NOMO-1 treated with DMSO at 0.1 percent for 48 hours (cell line): ENCODE results near the gene DIDO1.

Source experiments
- DNase-seq: peaks from one replicate; lab custom pipeline; 2025; ENCODE audit not compliant: unreplicated experiment; lab: John Stamatoyannopoulos, UW

The DIDO1 gene

DNA sequence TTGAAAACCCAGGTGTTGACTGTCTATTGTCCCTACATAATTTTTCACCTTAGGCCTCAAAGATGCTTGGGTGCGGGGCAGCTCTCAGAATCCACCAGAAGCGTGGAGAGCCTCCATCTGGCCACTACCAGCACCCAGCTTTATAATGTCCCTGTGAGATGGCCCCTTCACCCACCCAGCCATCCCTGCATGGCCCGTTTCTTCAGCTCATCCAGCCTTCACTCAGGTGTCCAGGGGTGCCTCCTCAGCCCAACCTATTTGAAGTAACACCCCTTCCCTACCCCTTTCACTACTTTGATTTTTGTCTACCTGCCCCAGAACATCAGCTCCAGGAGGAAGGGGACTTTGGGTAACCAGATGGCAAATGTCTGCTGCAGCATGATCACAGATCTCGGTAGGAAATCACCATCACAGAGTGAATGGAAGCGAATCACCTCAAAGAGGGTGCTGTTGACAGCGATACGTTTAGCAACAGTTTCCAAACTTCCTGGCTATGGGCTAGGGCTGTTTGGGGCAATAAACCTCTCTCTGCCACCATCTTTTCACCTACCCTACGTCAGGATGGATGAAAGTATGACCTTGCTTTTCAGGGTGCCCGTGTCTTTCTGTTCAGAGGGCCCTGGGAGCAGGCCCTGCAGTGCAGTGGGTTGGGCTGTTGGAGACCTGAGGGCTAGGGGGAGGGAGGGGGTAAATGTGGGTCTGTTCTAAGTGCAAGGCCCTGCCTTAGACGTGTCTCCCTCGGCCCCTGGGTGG is 25.0 kb upstream of the DIDO1 start:
- no peak for DNase-seq

DNA sequence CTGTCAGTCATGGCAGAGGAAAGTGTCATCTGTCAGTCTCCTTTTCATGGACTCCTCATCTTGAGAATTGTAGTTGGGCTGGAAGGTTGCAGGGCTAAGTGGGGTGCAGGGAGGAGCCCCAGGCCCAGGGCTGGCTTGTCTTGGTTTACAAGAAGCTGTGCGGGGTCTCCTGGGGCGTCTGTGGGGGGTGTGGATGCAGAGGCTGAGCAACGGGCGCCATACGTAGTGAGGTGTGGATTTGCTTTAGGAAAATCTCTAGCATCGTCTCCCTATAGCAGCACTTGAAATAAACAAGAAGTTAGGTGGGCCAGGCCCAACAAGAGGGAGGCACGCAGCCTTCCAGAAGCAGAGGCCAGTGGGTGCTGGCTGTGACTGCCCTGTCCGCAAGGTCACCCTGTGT is 24.4 kb upstream of the DIDO1 start:
- no peak for DNase-seq

DNA sequence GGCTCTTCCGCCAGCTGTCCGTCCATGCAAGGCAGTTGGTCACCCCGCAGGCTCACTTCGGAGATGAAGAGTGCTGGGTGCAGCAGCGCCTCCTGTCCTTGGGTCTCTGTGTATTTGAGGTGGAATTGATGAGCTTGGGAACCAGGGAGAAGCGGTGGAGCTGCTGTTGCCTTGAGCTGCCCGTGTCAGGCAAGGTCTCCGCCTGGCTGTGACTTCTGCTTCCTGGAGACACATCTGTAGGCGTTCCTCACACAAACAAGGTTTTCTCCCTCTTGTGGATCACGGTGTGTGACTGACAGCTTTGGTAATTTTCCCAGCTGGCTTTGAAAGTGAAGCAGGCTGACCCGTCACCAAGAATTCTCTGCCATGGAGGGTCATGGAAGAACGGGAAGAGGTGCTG is 23.7 kb upstream of the DIDO1 start:
- no peak for DNase-seq

DNA sequence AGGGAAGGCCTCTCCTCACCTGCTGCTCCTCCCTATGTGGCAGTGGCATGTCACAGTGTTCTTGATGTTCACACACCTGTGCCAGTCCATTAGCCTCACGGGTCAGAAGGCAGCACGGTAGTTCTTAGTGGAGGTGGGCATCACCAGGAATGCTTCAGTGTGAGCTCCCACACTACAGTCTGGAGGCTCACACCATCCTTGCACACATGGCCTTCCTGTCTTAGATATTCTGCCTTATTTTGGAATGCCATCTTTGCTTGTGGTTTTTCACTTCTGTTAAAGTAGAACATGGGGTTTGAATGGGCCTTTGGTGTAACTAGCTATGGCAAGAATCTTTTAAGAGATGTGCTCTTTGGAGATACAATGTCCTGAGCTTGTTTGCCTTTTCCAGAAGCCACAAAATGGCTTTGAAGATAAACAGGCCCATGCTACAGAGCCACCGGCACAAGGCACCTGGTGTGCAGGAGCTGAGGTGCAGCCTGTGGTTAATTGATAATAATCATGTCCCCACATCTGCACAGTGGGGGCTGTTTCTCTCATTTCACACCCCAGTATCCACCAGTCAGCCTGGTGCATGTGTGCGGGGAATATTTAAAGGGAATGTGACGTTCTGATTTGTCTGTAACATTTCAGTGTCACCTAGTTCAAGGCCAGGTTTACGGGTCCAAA is 23.0 kb upstream of the DIDO1 start:
- no peak for DNase-seq

DNA sequence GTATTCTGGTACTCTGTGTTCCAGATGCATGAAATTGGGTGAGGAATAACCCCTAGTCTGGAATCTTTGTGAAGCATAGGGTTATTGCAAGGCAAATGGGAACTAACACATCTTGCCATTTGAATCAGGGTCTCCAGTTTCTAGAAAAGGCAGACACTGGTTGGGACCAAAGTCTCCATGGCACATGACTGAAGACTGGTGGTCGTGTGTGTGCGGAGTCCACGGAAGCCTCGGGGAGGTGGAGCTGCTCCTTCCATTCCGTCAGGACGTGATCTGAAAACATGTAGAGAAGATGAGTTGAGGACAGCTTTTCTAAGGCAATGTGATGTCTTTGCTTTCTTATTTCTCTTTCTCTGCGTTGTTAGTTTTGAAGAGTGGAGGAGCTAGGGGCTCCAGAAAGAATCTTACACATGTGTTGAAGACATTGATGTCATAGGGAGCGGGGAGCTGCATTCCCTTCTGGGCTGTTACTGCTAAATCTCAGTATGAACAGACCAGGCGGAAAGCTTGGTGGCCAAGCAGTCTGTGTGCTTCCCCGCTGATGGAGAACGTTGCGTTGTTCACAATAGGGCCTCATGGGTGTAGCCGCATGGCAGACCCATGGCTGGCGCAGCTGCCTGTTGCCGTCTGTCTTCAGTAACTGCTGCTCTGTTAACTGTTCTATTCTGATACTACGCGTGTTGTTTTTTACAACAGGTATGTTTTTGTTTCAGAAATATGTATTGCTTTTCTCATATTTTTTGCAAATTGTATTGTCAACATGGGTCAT is 21.4 kb upstream of the DIDO1 start:
- DNase-seq, result no peak

DNA sequence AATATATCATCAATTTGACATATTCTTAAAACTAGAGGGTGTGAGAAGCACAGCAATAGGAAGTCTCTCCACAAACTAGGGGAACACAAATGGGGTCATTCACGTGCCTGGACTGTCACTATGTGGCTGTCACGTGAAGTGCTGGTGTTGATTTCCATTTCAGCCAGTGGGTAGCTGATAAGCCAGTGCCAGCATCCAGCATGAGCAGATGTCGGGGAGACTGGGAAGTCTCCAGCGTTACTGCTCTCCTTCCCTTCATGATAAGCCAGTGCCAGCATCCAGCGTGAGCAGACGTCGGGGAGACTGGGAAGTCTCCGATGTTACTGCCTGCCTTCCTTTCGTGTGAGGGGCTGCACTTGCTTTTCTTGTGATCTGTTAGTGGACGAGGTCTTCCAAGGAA is 20.6 kb upstream of the DIDO1 start:
- DNase-seq, result no peak

DNA sequence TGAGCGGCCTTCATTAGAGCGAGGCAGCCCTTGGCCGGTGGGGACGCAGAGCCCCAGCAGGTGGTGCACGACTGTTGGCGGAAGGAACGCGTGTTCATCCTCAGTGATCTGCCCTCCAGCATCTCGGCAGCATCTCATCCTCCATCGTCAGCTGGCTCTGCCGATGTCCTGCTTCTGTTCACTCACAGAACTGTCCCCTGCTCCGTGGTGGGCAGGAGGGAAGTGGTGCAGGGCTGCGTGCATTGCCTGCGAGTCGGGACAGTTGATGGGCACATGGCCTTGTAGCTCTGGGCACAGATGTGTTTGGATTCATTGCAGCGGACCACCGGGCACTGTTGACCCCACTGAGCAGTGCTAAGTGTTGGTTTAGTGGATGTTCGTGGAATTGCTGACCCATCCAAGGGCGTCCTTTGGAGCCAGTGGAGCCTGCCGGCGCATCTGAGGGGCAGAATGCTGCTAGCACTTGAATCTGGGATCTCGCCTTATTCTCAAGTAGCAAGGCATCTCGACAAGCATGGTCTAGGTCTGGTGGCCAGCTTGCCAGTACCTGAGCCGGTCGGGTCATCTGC is 19.6 kb upstream of the DIDO1 start:
- no peak for DNase-seq

DNA sequence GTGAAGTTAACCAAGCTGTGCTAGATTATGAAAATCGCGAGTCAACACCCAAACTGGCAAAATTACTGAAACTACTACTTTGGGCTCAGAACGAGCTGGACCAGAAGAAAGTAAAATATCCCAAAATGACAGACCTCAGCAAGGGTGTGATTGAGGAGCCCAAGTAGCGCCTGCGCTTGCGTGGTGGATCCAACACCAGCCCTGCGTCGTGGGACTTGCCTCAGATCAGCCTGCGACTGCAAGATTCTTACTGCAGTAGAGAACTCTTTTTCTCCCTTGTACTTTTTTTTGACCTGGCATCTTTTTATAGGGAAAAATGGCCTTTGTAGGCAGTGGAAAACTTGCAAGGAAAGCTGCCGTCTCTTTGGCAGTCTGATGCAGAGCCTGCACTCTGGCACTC is 18.4 kb upstream of the DIDO1 start:
- DNase-seq, result no peak

DNA sequence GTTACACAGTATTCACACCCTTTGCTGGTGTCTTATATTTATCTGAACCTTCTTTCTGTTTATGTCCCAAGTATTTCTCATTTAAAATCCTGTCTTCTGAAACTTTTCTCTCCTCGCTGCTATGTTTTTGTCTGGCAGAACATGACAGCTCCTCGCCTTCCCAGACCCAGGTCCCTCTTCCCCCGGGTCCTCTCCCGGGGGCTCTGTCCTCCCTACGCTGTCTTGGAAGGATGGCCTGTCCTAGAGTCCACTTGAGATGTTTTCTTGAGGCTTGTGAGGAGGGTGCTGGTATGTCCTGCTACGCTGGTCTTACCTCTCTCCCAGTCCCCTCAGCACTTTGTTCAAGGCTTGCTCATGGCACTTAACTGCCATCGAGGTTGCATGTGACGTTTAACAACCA is 17.9 kb upstream of the DIDO1 start:
- DNase-seq, result no peak

DNA sequence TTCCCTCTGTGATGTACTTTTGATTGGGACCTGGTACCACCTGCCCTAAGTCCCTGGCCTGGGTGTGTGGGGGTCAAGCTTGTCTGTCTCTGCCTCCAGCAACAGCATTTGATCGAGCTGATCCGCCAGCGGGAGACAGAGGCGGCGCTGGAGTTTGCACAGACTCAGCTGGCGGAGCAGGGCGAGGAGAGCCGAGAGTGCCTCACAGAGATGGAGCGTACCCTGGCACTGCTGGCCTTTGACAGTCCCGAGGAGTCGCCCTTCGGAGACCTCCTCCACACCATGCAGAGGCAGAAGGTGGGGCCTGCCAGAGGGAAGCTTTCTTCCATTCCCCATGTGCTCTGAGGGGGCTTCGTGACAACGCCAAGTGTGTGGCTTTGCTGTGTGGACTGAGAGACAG is 17.1 kb upstream of the DIDO1 start:
- no peak for DNase-seq

DNA sequence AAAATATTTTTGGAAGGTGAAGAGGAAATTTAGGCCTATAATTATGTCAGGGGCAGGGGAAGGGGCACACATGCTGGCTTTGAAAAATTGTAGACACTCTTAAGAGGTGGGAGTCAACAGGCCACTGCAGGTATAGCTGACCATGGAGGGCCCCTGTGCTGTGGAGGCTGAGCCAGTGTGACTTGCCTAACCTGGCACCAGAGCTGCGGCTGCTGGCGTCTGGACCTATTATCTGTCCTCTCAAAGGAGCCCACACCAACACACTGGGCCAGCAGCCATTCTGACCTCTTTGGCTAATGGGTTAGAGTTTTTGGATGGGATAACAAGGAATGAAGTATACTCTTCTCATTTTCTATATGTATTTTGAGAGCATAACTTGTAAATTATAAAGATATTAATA is 16.2 kb upstream of the DIDO1 start:
- DNase-seq, result no peak

DNA sequence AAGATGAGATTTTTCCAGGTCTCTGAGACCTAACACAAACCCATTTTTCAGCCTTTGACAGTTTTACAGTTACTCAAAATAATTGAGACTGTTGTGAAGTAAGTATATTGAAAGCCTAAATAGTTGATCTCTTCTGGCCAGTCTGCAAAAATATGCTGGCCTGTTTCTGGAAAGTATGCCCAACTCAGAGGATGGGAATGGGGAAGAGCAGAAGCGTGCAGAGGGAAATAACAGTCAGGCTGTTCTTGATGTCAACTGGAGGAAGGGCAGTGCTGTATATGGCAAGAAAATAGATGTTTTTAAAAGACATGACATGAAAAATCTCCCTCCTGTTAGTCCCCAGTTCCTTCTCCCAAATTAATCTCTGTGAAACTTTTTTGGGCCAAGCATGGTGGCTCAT is 15.5 kb upstream of the DIDO1 start:
- no peak for DNase-seq

DNA sequence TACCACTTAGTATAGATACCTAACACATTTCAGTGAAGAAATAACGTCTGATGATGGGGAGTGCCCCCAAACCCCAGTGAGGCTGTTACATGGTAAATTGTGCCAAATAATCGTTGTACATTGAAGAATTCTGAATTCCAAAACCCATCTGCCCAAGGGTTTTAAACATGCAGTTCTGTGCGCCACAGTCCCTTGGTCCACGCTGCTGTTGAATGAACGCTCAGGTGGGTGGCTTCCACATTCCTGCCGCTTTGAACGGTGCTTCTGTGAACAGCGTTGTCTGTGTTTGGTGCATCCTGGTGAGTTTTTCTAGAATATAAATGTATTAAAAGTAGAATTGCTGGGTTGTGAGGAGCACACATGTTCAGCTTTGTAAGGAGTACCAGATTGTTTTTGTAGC is 14.6 kb upstream of the DIDO1 start:
- no peak for DNase-seq

DNA sequence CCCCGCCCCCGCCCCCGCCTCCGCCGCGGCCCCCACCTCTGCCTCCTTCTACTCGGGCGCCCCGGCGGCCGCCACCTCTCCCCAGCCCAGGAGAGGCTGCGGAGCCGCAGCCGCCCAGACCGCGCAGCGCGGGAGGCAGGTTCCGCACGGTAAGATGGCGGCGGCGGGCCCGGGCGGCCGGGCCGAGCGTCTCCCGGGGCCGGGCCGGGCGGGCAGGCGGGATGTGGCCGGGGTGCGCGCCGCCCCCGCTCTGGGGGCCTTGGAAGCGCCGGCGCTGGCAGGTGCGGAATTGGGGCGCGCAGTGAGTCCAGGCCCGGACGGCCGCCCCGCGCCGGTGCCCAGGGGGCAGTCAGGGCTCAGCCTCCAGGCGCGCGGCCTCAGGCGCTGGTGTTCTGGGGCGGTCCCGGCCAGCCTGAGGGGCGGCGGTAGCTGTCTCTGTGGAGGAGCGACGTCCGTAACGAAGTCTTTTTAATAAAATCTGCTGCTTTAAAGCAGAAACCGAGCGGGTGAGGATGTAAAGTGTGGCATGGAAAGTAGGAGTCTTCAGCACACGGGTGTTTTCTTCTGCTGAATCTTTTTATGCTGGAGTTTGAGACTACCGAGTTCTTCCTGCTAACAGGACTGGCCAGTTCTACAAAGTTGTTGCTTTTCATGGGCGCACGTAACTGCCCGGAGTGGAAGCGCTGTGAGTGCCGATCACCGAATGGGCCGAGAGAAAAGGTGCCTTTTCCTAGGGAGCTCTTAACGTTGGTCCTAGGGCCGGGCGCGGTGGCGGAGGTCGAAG is 12.0 kb upstream of the DIDO1 start, which contains the start of gene GID8:
Gene GID8 (plus strand): TSS at position 43 of the 784 bp plus-strand sequence. CDS start 3,356 bp downstream, outside the sequence.
- DNase-seq, result peak; percentile 28

DNA sequence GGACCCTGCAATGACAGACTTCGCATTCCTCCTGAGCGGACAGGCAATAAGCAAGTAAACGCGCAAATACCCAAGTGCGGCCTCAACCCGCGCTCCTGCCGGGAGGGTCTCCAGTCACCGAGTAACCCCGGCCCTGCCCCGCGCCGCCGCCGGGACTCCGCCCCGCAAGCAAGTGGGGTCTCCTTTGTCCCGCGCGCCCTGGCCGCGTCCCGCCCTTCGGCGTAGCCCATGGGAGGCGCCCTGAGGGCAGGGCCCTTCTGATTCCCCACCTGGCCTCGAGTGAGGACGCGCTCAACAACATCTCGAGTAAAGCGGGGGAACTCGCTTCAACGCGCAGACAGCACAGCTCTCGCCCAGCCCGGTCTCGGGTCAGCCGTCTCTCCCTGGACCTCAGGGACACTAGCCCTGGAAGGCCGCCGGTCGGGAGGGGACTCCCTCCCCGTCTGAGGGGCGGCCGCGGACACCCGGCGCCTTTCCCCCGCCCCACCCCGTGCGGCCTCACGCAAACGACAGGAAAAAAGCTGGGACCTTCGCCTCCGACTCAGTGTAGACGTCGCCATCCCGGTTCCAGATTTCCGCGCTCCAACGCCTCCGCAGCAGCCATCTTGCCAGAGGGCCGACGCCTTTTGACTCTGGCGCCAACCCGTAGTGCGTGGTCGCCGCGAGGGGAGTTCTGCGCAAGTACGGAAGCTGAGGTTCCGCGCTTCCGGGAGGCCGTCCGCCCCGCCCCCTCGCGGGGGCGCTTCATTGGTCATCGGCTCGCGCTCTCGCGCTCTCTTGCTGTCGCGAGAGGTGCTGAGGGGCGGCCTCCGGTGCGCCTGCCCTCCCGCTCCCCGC is 11.2 kb upstream of the DIDO1 start:
- DNase-seq, result peak; percentile 93

DNA sequence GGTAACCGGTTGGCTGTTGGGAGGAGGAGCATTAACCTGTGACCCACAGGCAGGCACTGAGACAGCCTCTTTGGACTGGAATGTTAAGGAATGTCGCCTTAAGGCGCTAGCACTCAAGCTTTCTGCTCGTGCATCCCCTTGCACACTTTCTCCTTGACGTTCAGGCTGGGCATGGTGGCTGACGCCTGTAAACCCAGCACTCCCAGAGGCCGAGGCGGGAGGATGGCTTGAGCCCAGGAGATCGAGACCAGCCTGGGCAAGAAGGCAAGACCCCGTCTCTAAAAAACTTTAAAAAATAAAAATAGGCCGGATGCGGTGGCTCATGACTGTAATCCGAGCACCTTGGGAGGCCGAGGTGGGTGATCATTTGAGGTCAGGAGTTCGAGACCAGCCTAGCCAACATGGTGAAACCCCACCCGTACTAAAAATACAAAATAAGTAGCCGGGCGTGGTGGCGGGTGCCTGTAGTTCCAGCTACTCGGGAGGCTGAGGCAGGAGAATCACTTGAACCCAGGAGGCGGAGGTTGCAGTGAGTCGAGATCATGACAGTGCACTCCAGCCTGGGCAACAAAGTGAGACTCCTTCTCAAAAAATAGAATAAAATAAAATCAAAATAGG is 9.8 kb upstream of the DIDO1 start:
- no peak for DNase-seq

DNA sequence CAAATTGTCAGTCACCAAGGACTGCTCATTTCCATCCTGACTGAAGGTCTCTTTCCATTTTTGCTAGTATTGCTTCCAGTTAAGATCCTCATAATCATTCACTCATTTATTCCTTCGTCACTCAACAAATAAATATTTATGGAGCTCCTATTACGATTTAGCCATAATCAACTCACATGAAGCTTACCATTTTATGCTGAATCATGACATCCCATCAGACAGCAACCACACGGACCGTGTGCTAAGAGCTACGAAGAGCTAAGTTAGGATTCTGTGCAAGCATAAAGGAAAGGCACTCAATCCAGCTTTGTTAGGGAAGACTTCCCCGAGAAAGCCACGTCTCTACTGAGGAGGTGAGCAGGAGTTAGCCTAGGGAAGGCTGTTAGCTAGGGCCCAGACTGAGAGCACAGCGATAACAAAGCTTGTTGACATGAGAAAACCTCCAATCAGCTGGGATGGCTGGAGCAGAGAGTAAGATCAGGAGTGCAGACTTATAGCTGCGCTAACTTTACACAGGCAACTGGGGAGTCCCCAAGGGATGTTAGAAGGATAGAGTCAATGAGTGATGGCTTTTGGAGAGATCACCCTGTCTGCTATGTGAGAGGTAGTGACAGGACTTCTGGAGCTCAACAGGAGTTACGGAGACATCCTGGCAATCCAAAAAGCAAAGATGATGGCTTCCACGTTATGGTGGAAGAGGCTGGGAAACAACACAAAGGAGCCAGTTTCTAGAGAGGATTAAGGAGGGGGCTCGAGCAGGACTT is 9.1 kb upstream of the DIDO1 start:
- DNase-seq, result no peak

DNA sequence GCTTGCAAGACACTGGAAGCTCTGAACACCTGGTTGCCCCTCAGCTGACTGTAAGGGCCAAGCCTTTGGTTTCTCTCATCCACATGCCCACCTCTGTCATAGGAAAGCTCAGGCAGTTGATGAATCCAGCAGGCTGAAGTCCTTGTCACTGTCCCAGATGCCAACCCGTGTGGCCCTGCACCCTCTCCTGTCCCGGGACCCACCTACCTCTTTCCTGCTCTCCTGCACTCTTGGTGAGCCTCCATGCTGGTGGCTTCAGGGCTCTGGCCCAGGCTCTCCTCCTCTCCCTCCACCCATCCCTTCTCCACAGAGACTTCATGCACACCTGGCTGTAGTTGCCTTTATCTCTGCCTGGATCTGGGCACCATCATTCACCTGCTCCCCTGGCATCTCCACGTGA is 7.7 kb upstream of the DIDO1 start:
- DNase-seq, result no peak

DNA sequence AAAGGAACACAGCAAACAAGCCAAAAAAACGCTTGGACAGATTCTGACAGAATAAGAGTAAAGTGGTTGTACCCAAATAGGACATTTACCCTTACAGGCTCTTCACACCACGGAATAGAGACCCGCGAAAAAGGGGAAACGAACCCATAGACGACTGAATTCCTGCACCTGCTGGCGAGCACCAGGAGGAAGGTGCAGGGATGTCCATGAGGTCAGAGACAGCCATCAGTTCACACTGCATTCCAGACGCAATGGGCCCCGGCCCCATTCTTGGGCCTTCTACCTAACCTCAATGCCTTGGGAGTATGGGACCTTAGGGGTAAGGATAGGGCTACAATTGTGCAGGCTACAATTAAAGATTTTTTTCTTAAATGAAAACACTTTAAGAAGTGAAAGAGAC is 5.2 kb upstream of the DIDO1 start:
- DNase-seq, result no peak
